Activated naive CD8-positive, alpha-beta T cell treated with anti-CD3 and anti-CD28 coated beads, Interleukin-2, amount 50 U/mL, for 16 hours (primary cell): ENCODE measurements around the gene FCRLA.
A peak's percentile ranks its signal among the peaks of the same experiment; 100 is the strongest.
"Not testable (repeated sequence)": the region's sequence is repeated elsewhere in the genome, so short reads cannot be mapped to it uniquely, and the experiment has no call there.

ENCODE experiments used
- DNase-seq: peaks from one replicate; pipeline ENCODE4 v3.0.0-alpha.2; 2020; ENCODE audit warnings: low read depth, low spot score

FCRLA gene

GRCh38 chr1:161706113-161706481, 932 bp upstream of the FCRLA start:
- DNase-seq: no peak

GRCh38 chr1:161707503-161707902, 474 bp downstream of the FCRLA start:
- DNase-seq: no peak

- no peak for DNase-seq
Observed at GRCh38 chr1:161709373-161709772, 2.3 kb downstream of the FCRLA start.

- no peak for DNase-seq
Observed at GRCh38 chr1:161710560-161710959, 3.5 kb downstream of the FCRLA start.

- no peak for DNase-seq
Observed at GRCh38 chr1:161718559-161719324, 11.7 kb downstream of the FCRLA start.

- no peak for DNase-seq
Observed at GRCh38 chr1:161719325-161719611, 12.2 kb downstream of the FCRLA start.

GRCh38 chr1:161720422-161720821, 13.4 kb downstream of the FCRLA start:
- no peak for DNase-seq

GRCh38 chr1:161720956-161721737, 14.1 kb downstream of the FCRLA start, which contains the start of gene FCRLB:
TSS of gene FCRLB (plus strand) at chr1:161721544. CDS start at chr1:161722673, 1,129 bp downstream.
- no peak for DNase-seq

GRCh38 chr1:161721738-161722343, 14.8 kb downstream of the FCRLA start:
- no peak for DNase-seq

- no peak for DNase-seq
Observed at GRCh38 chr1:161722406-161722805, 15.4 kb downstream of the FCRLA start.

GRCh38 chr1:161723459-161724141, 16.6 kb downstream of the FCRLA start:
- no peak for DNase-seq

GRCh38 chr1:161725258-161725907, 18.4 kb downstream of the FCRLA start:
- not testable (repeated sequence) for DNase-seq

- DNase-seq: no peak
Observed at GRCh38 chr1:161725908-161726472, 19.0 kb downstream of the FCRLA start.

GRCh38 chr1:161726473-161727255, 19.6 kb downstream of the FCRLA start:
- peak; percentile 24 for DNase-seq

GRCh38 chr1:161727256-161727924, 20.4 kb downstream of the FCRLA start:
- DNase-seq: no peak

- no peak for DNase-seq
Observed at GRCh38 chr1:161728376-161729226, 21.6 kb downstream of the FCRLA start.

- no peak for DNase-seq
Observed at GRCh38 chr1:161730050-161730564, 23.1 kb downstream of the FCRLA start.

- no peak for DNase-seq
Observed at GRCh38 chr1:161731241-161731640, 24.2 kb downstream of the FCRLA start.
